ENCODE data around the gene STK32B. TPM values are rescaled to one million over a fixed set of nuclear protein-coding genes. Genes with fewer than 3 reads are reported as not detected.

The STK32B gene
- polyA plus RNA-seq, 1 of the 3 experiments (the other 2 are of a cell fraction) = 0.20 TPM

DNA sequence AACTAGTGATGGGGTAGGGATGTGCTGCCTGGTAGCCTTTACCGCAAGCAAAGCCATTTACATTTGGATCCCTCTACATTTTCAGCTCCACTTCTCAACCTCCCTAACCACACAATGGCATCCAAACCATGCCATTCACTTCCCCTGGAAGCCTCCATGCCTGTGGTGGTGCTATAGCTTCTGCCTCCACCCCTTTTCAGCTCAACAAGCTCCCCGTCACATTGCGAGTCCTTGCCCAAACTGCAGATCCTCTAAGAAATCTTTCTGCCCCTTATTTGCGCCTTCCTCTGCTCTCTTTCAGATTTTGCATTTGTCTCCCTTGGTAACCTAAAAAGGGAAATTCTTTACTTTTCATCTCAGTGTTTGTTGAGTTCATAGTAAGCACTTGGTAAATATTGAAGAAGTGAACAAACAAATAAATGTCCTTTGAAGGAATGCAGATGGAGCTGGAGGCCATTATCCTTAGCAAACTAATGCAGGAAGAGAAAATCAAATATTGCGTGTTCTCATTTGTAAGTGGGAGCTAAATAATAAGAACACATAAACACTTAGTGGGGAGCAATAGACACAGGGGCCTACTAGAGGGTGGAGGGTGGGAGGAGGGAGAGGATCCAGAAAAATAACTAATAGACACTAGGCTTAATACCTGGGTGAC lies 38.9 kb upstream of the STK32B start:
- H4K20me1 ChIP-seq (ENCODE audit: insufficient read depth) = no peaks in the 10 kb centered on the region
- no peak for DNase-seq
- TF ChIP-seq, protein P1, sequence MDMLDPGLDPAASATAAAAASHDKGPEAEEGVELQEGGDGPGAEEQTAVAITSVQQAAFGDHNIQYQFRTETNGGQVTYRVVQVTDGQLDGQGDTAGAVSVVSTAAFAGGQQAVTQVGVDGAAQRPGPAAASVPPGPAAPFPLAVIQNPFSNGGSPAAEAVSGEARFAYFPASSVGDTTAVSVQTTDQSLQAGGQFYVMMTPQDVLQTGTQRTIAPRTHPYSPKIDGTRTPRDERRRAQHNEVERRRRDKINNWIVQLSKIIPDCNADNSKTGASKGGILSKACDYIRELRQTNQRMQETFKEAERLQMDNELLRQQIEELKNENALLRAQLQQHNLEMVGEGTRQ (IDR thresholded peaks at IDR 0.05; ENCODE audit: borderline replicate concordance, low read depth, low read length) = no peak
- TF ChIP-seq POLR2AphosphoS5 (IDR thresholded peaks at IDR 0.05; ENCODE audit: low read depth, low read length) (no peak), NRF1 (IDR thresholded peaks at IDR 0.05; ENCODE audit: low read depth, low read length) (no peak), RAD21 (IDR thresholded peaks at IDR 0.05; ENCODE audit: low read length) (no peak), FOXJ3 (CRISPR knock-in tag; IDR thresholded peaks at IDR 0.05) (no peak), CHD2 (IDR thresholded peaks at IDR 0.05; ENCODE audit: low read length, partially characterized antibody) (no peak), GATA2 (CRISPR knock-in tag; IDR thresholded peaks at IDR 0.05) (no peak)
- TF ChIP-seq, protein P2, sequence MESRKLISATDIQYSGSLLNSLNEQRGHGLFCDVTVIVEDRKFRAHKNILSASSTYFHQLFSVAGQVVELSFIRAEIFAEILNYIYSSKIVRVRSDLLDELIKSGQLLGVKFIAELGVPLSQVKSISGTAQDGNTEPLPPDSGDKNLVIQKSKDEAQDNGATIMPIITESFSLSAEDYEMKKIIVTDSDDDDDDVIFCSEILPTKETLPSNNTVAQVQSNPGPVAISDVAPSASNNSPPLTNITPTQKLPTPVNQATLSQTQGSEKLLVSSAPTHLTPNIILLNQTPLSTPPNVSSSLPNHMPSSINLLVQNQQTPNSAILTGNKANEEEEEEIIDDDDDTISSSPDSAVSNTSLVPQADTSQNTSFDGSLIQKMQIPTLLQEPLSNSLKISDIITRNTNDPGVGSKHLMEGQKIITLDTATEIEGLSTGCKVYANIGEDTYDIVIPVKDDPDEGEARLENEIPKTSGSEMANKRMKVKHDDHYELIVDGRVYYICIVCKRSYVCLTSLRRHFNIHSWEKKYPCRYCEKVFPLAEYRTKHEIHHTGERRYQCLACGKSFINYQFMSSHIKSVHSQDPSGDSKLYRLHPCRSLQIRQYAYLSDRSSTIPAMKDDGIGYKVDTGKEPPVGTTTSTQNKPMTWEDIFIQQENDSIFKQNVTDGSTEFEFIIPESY (IDR thresholded peaks at IDR 0.05; ENCODE audit: borderline replicate concordance, low read depth) = no peak
- TF ChIP-seq, protein P3, sequence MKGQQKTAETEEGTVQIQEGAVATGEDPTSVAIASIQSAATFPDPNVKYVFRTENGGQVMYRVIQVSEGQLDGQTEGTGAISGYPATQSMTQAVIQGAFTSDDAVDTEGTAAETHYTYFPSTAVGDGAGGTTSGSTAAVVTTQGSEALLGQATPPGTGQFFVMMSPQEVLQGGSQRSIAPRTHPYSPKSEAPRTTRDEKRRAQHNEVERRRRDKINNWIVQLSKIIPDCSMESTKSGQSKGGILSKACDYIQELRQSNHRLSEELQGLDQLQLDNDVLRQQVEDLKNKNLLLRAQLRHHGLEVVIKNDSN (IDR thresholded peaks at IDR 0.05; ENCODE audit: borderline replicate concordance, low read depth) = no peak
- peaks cover 24% of the 10 kb centered on the region; the same call in 1 of the 2 replicates for H3K27me3 ChIP-seq (ENCODE audit: insufficient read depth)
- no peaks in the 10 kb centered on the region for H3K9me3 ChIP-seq
- no peaks in the 10 kb centered on the region for H3K4me1 ChIP-seq (ENCODE audit: control insufficient read depth in 1 of 2, insufficient read depth in 2 of 2, low read depth in 1 of 2, low read length in 1 of 2)
- no peaks in the 10 kb centered on the region for H3K9me2 ChIP-seq
- CTCF ChIA-PET = interaction anchor here (2.8 kb wide), 1 partner anchor 38 kb away, joined by 8 read pairs; no protein-coding TSS in a partner anchor
- no peaks in the 10 kb centered on the region for H3K79me2 ChIP-seq (ENCODE audit: insufficient read depth)
- H2AFZ ChIP-seq (ENCODE audit: low read depth) = no peak overlapping the region
- POLR2A ChIA-PET = no interaction called here
- no peak overlapping the region for H3K9ac ChIP-seq
- no peaks in the 10 kb centered on the region for H3K36me3 ChIP-seq (replicated peaks in 1 of 2; ENCODE audit: control insufficient read depth in 1 of 2, insufficient read depth in 2 of 2, low read length in 1 of 2)
- no peak overlapping the region for H3K4me2 ChIP-seq
- H3K4me3 ChIP-seq (ENCODE audit: low read depth in 2 of 2, low read length in 1 of 2) = no peak overlapping the region
- WGBS (ENCODE audit: low lambda C conversion rate) = 76% methylated on average over 5 of the region's 5 CpGs
- no peaks in the 10 kb centered on the region for H3F3A ChIP-seq (replicated peaks; ENCODE audit: insufficient read depth)
- no peak overlapping the region for H3K27ac ChIP-seq (ENCODE audit: low read depth in 2 of 2, low read length in 1 of 2)

DNA sequence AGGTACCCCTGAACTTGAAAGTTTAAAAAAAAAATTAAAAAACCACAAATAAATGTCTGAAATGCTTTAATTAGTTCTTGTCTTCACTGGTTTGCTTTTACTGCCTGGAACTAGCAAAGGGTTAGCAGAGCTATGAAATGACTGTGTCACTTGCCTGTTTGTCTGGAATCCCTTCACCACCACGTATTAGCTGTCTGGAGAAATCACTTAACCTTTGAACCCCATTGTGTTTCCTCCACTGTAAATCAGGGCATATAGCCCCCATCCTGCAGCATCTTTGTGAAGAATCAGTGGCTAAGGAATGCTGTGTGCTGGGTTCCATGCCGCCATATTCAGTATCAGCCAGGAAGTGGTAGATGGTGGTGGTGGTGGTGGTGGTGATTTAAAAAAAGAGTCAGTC lies 38.3 kb upstream of the STK32B start:
- no peaks in the 10 kb centered on the region for H3K9me2 ChIP-seq
- H3K4me3 ChIP-seq (ENCODE audit: low read depth in 2 of 2, low read length in 1 of 2) = no peak overlapping the region
- H3K36me3 ChIP-seq (replicated peaks in 1 of 2; ENCODE audit: control insufficient read depth in 1 of 2, insufficient read depth in 2 of 2, low read length in 1 of 2) = no peaks in the 10 kb centered on the region
- no peaks in the 10 kb centered on the region for H3K79me2 ChIP-seq (ENCODE audit: insufficient read depth)
- H4K20me1 ChIP-seq (ENCODE audit: insufficient read depth) = no peaks in the 10 kb centered on the region
- H2AFZ ChIP-seq (ENCODE audit: low read depth) = no peak overlapping the region
- no peak for TF ChIP-seq SMC3 (IDR thresholded peaks at IDR 0.05; ENCODE audit: low read depth, low read length)
- CTCF ChIA-PET = interaction anchor here (2.8 kb wide), 1 partner anchor 37 kb away, joined by 8 read pairs; no protein-coding TSS in a partner anchor
- no peaks in the 10 kb centered on the region for H3K9me3 ChIP-seq
- H3K27ac ChIP-seq (ENCODE audit: low read depth in 2 of 2, low read length in 1 of 2) = no peak overlapping the region
- no peaks in the 10 kb centered on the region for H3K4me1 ChIP-seq (ENCODE audit: control insufficient read depth in 1 of 2, insufficient read depth in 2 of 2, low read depth in 1 of 2, low read length in 1 of 2)
- no peak overlapping the region for H3K9ac ChIP-seq
- no peak for DNase-seq
- WGBS (ENCODE audit: low lambda C conversion rate) = 33% methylated on average over 2 of the region's 2 CpGs
- peaks cover 24% of the 10 kb centered on the region; the same call in 1 of the 2 replicates for H3K27me3 ChIP-seq (ENCODE audit: insufficient read depth)
- no peak overlapping the region for H3K4me2 ChIP-seq
- POLR2A ChIA-PET = no interaction called here
- H3F3A ChIP-seq (replicated peaks; ENCODE audit: insufficient read depth) = no peaks in the 10 kb centered on the region

All from SK-N-SH (cell line).